MM.1S (cell line): ENCODE measurements around the gene PLXND1.

ENCODE experiments used
- DNase-seq: peaks from one replicate; pipeline ENCODE4 v3.0.0-alpha.2; 2015
- H2AFZ ChIP-seq: fragments of 300-600 bp; sonication (generic); 2 replicates; pipeline ENCODE4 v1.6.0; 2016; ENCODE audit warnings: antibody characterized with exemption, low read length
- H3F3A ChIP-seq: fragments of 300-600 bp; sonication (generic); 2 replicates; pipeline ENCODE4 v1.6.1; 2016; ENCODE audit warnings: mild to moderate bottlenecking, antibody characterized with exemption, low read length, moderate library complexity, mixed read lengths; ENCODE audit not compliant: insufficient read depth
- H3K27ac ChIP-seq: fragments of 300-600 bp; sonication (generic); 2 replicates; pipeline ENCODE4 v1.5.1; 2016; ENCODE audit warnings: mild to moderate bottlenecking, low read length
- H3K27me3 ChIP-seq: fragments of 300-600 bp; sonication (generic); replicated peaks from 2 replicates; pipeline ENCODE4 v1.6.0; 2016; ENCODE audit warnings: low read length; ENCODE audit not compliant: insufficient read depth
- H3K36me3 ChIP-seq: fragments of 300-600 bp; sonication (generic); replicated peaks from 2 replicates; pipeline ENCODE4 v1.6.1; 2016; ENCODE audit warnings: mild to moderate bottlenecking, low read length, mixed read lengths; ENCODE audit not compliant: insufficient read depth
- H3K4me1 ChIP-seq: fragments of 300-600 bp; sonication (generic); 2 replicates; pipeline ENCODE4 v1.6.1; 2016; ENCODE audit warnings: low read length, mixed read lengths
- H3K4me2 ChIP-seq: fragments of 300-600 bp; sonication (generic); 2 replicates; pipeline ENCODE4 v1.6.0; 2016; ENCODE audit warnings: low read depth, low read length
- H3K4me3 ChIP-seq: fragments of 300-600 bp; sonication (generic); 2 replicates; pipeline ENCODE4 v1.5.1; 2016; ENCODE audit warnings: low read length, mixed read lengths
- H3K79me2 ChIP-seq: fragments of 300-600 bp; sonication (generic); 2 replicates; pipeline ENCODE4 v1.6.1; 2016; ENCODE audit warnings: mixed run types, low read length, mixed read lengths
- H3K9ac ChIP-seq: fragments of 300-600 bp; sonication (generic); 2 replicates; pipeline ENCODE4 v1.6.1; 2016; ENCODE audit warnings: low read length, mixed read lengths
- H3K9me2 ChIP-seq: fragments of 300-600 bp; sonication (generic); replicated peaks from 2 replicates; pipeline ENCODE4 v1.6.1; 2016; ENCODE audit warnings: mild to moderate bottlenecking, low read length, mixed read lengths; ENCODE audit not compliant: insufficient read depth
- H3K9me3 ChIP-seq: fragments of 300-600 bp; sonication (generic); replicated peaks from 2 replicates; pipeline ENCODE4 v1.6.1; 2016; ENCODE audit warnings: mild to moderate bottlenecking, low read length, mixed read lengths; ENCODE audit not compliant: insufficient read depth
- H4K20me1 ChIP-seq: fragments of 300-600 bp; sonication (generic); 2 replicates; pipeline ENCODE4 v1.6.1; 2016; ENCODE audit warnings: mild to moderate bottlenecking, low read length, moderate library complexity, mixed read lengths; ENCODE audit not compliant: insufficient read depth
- EZH2 ChIP-seq: fragments of 300-600 bp; sonication (generic); optimal IDR thresholded peaks from 2 replicates; pipeline ENCODE3; 2017; ENCODE audit warnings: low read depth, mild to moderate bottlenecking, antibody characterized with exemption, low read length, mixed read lengths
- EZH2phosphoT487 ChIP-seq: fragments of 300-600 bp; sonication (generic); IDR thresholded peaks from 2 replicates; pipeline ENCODE4 v1.6.1; 2018; ENCODE audit warnings: antibody characterized with exemption, low read length
- TF ChIP-seq, protein P1 (sequence below): fragments of 300-600 bp; sonication (generic); IDR thresholded peaks from 2 replicates; pipeline ENCODE4 v1.5.1; 2016; ENCODE audit warnings: antibody characterized with exemption, low read length, mixed read lengths

Gene PLXND1

DNA sequence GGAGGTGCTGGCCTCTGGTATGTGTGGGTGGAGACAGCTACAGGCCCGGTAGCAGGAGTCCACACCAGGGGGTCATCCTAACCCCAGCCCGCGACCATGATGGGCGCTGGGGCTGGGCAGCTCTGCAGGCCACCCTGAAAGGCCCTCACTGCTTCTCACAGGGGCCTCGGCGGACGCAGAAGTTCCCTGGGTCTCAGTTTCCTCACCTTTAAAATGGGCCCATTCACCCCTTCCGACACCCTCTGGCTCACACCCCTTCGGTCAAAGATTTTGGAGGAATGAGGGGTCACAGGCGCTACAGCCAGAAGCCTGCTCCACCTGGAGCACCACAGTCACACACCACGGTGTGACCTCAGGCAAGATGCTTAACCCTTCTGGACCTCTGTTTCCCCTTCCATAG lies 8.0 kb downstream of the PLXND1 start:
- no peak for DNase-seq
- Histone ChIP-seq H3K36me3 (no peaks in the 10 kb centered on the region), H3K27me3 (no peaks in the 10 kb centered on the region), H3F3A (no peaks in the 10 kb centered on the region), H3K9me3 (no peaks in the 10 kb centered on the region), H3K9me2 (no peaks in the 10 kb centered on the region), H3K27ac (no peak overlapping the region), H2AFZ (no peak overlapping the region), H3K4me3 (no peak overlapping the region), H3K9ac (no peak overlapping the region), H4K20me1 (no peaks in the 10 kb centered on the region), H3K4me2 (no peak overlapping the region), H3K79me2 (no peaks in the 10 kb centered on the region), H3K4me1 (no peaks in the 10 kb centered on the region; the same call in 1 of the 2 replicates)
- TF ChIP-seq EZH2 (no peak), EZH2phosphoT487 (no peak)
- TF ChIP-seq, protein P1, sequence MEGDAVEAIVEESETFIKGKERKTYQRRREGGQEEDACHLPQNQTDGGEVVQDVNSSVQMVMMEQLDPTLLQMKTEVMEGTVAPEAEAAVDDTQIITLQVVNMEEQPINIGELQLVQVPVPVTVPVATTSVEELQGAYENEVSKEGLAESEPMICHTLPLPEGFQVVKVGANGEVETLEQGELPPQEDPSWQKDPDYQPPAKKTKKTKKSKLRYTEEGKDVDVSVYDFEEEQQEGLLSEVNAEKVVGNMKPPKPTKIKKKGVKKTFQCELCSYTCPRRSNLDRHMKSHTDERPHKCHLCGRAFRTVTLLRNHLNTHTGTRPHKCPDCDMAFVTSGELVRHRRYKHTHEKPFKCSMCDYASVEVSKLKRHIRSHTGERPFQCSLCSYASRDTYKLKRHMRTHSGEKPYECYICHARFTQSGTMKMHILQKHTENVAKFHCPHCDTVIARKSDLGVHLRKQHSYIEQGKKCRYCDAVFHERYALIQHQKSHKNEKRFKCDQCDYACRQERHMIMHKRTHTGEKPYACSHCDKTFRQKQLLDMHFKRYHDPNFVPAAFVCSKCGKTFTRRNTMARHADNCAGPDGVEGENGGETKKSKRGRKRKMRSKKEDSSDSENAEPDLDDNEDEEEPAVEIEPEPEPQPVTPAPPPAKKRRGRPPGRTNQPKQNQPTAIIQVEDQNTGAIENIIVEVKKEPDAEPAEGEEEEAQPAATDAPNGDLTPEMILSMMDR, result no peak

- Histone ChIP-seq H3K9ac (no peak overlapping the region), H3K27ac (no peak overlapping the region), H3K4me2 (no peak overlapping the region), H2AFZ (no peak overlapping the region), H4K20me1 (no peaks in the 10 kb centered on the region), H3F3A (no peaks in the 10 kb centered on the region), H3K27me3 (no peaks in the 10 kb centered on the region), H3K9me3 (no peaks in the 10 kb centered on the region), H3K4me3 (no peak overlapping the region), H3K4me1 (no peaks in the 10 kb centered on the region; the same call in 1 of the 2 replicates), H3K79me2 (no peaks in the 10 kb centered on the region), H3K9me2 (no peaks in the 10 kb centered on the region), H3K36me3 (no peaks in the 10 kb centered on the region)
- TF ChIP-seq EZH2phosphoT487, result no peak
- TF ChIP-seq, protein P1, result no peak
- no peak for TF ChIP-seq EZH2
- no peak for DNase-seq
Observed at GRCh38 chr3:129598000-129598381, 8.5 kb downstream of the PLXND1 start.

- Histone ChIP-seq H3K4me2 (no peak overlapping the region), H3K9me3 (no peaks in the 10 kb centered on the region), H2AFZ (no peak overlapping the region), H3K79me2 (no peaks in the 10 kb centered on the region), H3K36me3 (no peaks in the 10 kb centered on the region), H3K4me1 (no peaks in the 10 kb centered on the region; the same call in 1 of the 2 replicates), H3K4me3 (no peak overlapping the region), H3K27me3 (no peaks in the 10 kb centered on the region), H3F3A (no peaks in the 10 kb centered on the region), H4K20me1 (no peaks in the 10 kb centered on the region), H3K9me2 (no peaks in the 10 kb centered on the region), H3K27ac (no peak overlapping the region), H3K9ac (no peak overlapping the region)
- no peak for DNase-seq
- TF ChIP-seq EZH2 (no peak), EZH2phosphoT487 (no peak)
- TF ChIP-seq, protein P1, result no peak
Observed at GRCh38 chr3:129597087-129597999, 9.1 kb downstream of the PLXND1 start.
